ENCODE results near the gene TMEM50A.
"Not testable (repeated sequence)": the region's sequence is repeated elsewhere in the genome, so short reads cannot be mapped to it uniquely, and the experiment has no call there.

Gene TMEM50A

DNA sequence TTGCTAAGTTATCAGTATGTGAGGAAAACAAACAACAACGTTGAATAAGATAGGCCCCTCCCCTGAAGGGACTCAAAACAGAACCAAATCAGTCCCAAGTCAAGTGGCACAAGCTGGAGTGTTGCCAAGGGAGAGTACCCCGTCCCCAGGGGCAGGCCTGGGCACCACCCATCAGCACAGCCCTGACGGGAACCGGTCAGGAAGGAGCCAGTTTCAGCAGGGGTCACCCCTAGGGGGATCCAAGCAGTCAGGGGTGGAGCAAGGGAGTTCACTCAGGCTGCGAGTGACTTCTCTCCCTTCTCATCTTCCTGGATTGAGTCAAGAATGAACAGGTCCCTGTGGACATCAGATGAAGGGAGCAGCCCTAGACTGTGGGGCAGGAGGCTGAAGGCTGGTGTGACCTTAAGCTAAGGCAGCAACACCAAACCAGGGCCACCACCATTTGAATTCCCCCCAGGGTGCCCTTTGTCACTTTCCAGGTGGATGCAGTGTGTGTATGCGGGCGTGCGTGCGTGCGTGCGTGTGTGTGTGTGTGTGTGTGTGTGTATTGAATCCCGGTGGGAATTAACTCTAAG lies 67.7 kb downstream of the TMEM50A start:
- not testable (repeated sequence) for H4K91ac ChIP-seq (ENCODE audit: low read depth, low read length, poor library complexity); H2BK12ac ChIP-seq (ENCODE audit: low read length); H3K27me3 ChIP-seq (ENCODE audit: control insufficient read depth in 3 of 3, insufficient read depth in 3 of 3, low read depth in 1 of 3, low read length in 3 of 3); H3K9ac ChIP-seq (ENCODE audit: low read depth, low read length, poor library complexity); H3K4ac ChIP-seq (ENCODE audit: low read length); H3K4me3 ChIP-seq (ENCODE audit: low read length in 2 of 2); H3K9me3 ChIP-seq (replicated peaks in 1 of 2; ENCODE audit: control insufficient read depth in 2 of 2, insufficient read depth in 1 of 2, low read depth in 1 of 2, low read length in 2 of 2); H3K4me1 ChIP-seq (ENCODE audit: control insufficient read depth in 2 of 2, insufficient read depth in 1 of 2, low read depth in 1 of 2, low read length in 2 of 2); H4K8ac ChIP-seq (ENCODE audit: low read depth, low read length); H2AK5ac ChIP-seq (ENCODE audit: low read depth, low read length); H3K27ac ChIP-seq (replicated peaks; ENCODE audit: low read length); H2BK5ac ChIP-seq (ENCODE audit: low read length); H2BK120ac ChIP-seq (ENCODE audit: low read depth, low read length); H3K18ac ChIP-seq (ENCODE audit: low read length); H3K79me1 ChIP-seq (ENCODE audit: low read depth, low read length); H3K14ac ChIP-seq (ENCODE audit: low read length); DNase-seq (ENCODE audit: low spot score); H3K23ac ChIP-seq (ENCODE audit: low read depth, low read length, poor library complexity); H3K4me2 ChIP-seq (ENCODE audit: insufficient read depth, low read length, poor library complexity, severe bottlenecking); H3K36me3 ChIP-seq (replicated peaks in 1 of 2; ENCODE audit: control insufficient read depth in 2 of 2, insufficient read depth in 2 of 2, low read length in 2 of 2); H2BK15ac ChIP-seq (ENCODE audit: low read length)
- peak overlapping the region; percentile 56 for H2AFZ ChIP-seq (ENCODE audit: low read length)
- WGBS, 2 donors (ENCODE audit: extremely low coverage in 2 of 2, insufficient read length in 2 of 2, insufficient replicate concordance in 1 of 2), result no CpG with 5 or more reads among the region's 12 CpGs

GRCh38 chr1:25409641-25410427 lies 71.7 kb downstream of the TMEM50A start:
- not testable (repeated sequence) for H3K9me3 ChIP-seq (replicated peaks in 1 of 2; ENCODE audit: control insufficient read depth in 2 of 2, insufficient read depth in 1 of 2, low read depth in 1 of 2, low read length in 2 of 2); H3K27me3 ChIP-seq (ENCODE audit: control insufficient read depth in 3 of 3, insufficient read depth in 3 of 3, low read depth in 1 of 3, low read length in 3 of 3); H3K4me1 ChIP-seq (ENCODE audit: control insufficient read depth in 2 of 2, insufficient read depth in 1 of 2, low read depth in 1 of 2, low read length in 2 of 2); DNase-seq (ENCODE audit: low spot score); H2AK5ac ChIP-seq (ENCODE audit: low read depth, low read length); H4K8ac ChIP-seq (ENCODE audit: low read depth, low read length); H3K9ac ChIP-seq (ENCODE audit: low read depth, low read length, poor library complexity); H3K23ac ChIP-seq (ENCODE audit: low read depth, low read length, poor library complexity); H3K4ac ChIP-seq (ENCODE audit: low read length); H2AFZ ChIP-seq (ENCODE audit: low read length); H3K18ac ChIP-seq (ENCODE audit: low read length); H3K27ac ChIP-seq (replicated peaks; ENCODE audit: low read length); H3K36me3 ChIP-seq (replicated peaks in 1 of 2; ENCODE audit: control insufficient read depth in 2 of 2, insufficient read depth in 2 of 2, low read length in 2 of 2); H2BK12ac ChIP-seq (ENCODE audit: low read length); H2BK120ac ChIP-seq (ENCODE audit: low read depth, low read length); H3K14ac ChIP-seq (ENCODE audit: low read length); H3K4me3 ChIP-seq (ENCODE audit: low read length in 2 of 2); H2BK5ac ChIP-seq (ENCODE audit: low read length); H4K91ac ChIP-seq (ENCODE audit: low read depth, low read length, poor library complexity); H2BK15ac ChIP-seq (ENCODE audit: low read length); H3K4me2 ChIP-seq (ENCODE audit: insufficient read depth, low read length, poor library complexity, severe bottlenecking); H3K79me1 ChIP-seq (ENCODE audit: low read depth, low read length)
- WGBS, 2 donors (ENCODE audit: extremely low coverage in 2 of 2, insufficient read length in 2 of 2, insufficient replicate concordance in 1 of 2), result no CpG with 5 or more reads among the region's 10 CpGs

All from neuronal stem cell (in vitro differentiated cells).